K562 (cell line): Measurements from ENCODE around the gene BIVM. TPM values are rescaled to one million over a fixed set of nuclear protein-coding genes. Genes with fewer than 3 reads are reported as not detected.

ENCODE experiments used
- ATAC-seq: fragments of 200-7000 bp; cut with Tn5 transposase; 3 replicates; pipeline ENCODE4 v1.9.1; 2020; ENCODE audit warnings: moderate library complexity
- BruUV-seq: library from RNA; stranded (reverse); fragments of 400-500 nt; replicated peaks from 2 replicates; lab custom pipeline; 2021; lab: Mats Ljungman, UMichigan
- CTCF ChIA-PET: fragments of 300-600 bp; formaldehyde crosslinking; extraction: SDS; loops from one replicate; lab custom pipeline; 2021; ENCODE audit warnings: low intra/inter-chr PET ratio; lab: Yijun Ruan, JAX
- POLR2A ChIA-PET: fragments of 300-600, 350-650 bp; sonication (Branson Sonifier 250); formaldehyde crosslinking; extraction: SDS; loops from one replicate; lab custom pipeline; 2021; ENCODE audit warnings: antibody characterized with exemption, inconsistent platforms; lab: Yijun Ruan, JAX
- DNase-seq, 4 experiments: peaks; one replicate each; pipeline versions ENCODE4 v3.0.0 to v3.0.0-alpha.2; 2011 to 2018; ENCODE audit warnings: low spot score in 3 of 4, mixed read lengths in 3 of 4; ENCODE audit errors: extremely low read depth in 1 of 4
- FAIRE-seq: peaks from 2 replicates; lab custom pipeline; 2011; peaks lifted over from hg19 to GRCh38; lab: Jason Lieb, UNC
- H2AFZ ChIP-seq: 2 replicates; pipeline ENCODE4 v1.6.0; 2011; ENCODE audit warnings: low read depth, low read length, control low read depth, inconsistent platforms
- H3K27ac ChIP-seq: fragments of 200-600 bp; 3 replicates; pipeline ENCODE4 v1.8.0; 2011; ENCODE audit warnings: low read depth, mild to moderate bottlenecking, control low read depth, inconsistent platforms, low read length, moderate library complexity, mixed read lengths; ENCODE audit errors: extremely low read depth
- H3K27me3 ChIP-seq, 2 experiments: fragments of 300-600 bp in 1 of 2; 2 replicates in 1 of 2; 3 replicates in 1 of 2; pipeline versions ENCODE4 v1.6.0 to v1.8.0; 2011; ENCODE audit warnings: inconsistent platforms in 2 of 2, low read length in 2 of 2, mild to moderate bottlenecking in 1 of 2, mixed read lengths in 1 of 2, moderate library complexity in 1 of 2; ENCODE audit not compliant: control insufficient read depth in 2 of 2, insufficient read depth in 2 of 2
- H3K36me3 ChIP-seq: fragments of 300-600 bp; 3 replicates; pipeline ENCODE4 v1.8.0; 2011; ENCODE audit warnings: mild to moderate bottlenecking, low read length, inconsistent platforms; ENCODE audit not compliant: control insufficient read depth, insufficient read depth
- H3K4me1 ChIP-seq, 2 experiments: fragments of 200-600 bp in 1 of 2; replicated peaks in 1 of 2; 2 replicates in 1 of 2; 3 replicates in 1 of 2; pipeline versions ENCODE4 v1.5.1 to v1.8.0; 2011; ENCODE audit warnings: inconsistent platforms in 2 of 2, low read length in 2 of 2, mild to moderate bottlenecking in 1 of 2, mixed read lengths in 1 of 2, moderate library complexity in 1 of 2; ENCODE audit not compliant: control insufficient read depth in 2 of 2, insufficient read depth in 2 of 2
- H3K4me2 ChIP-seq: 2 replicates; pipeline ENCODE4 v1.6.1; 2011; ENCODE audit warnings: low read length, control low read depth, inconsistent platforms, mixed read lengths; ENCODE audit not compliant: insufficient read depth
- H3K4me3 ChIP-seq: fragments of 200-600 bp; sonication (generic), shearing (Covaris generic); 2 replicates; pipeline ENCODE4 v1.5.1; 2016; ENCODE audit warnings: control low read depth, inconsistent platforms
- H3K79me2 ChIP-seq: fragments of 200-600 bp; 3 replicates; pipeline ENCODE4 v1.8.0; 2011; ENCODE audit warnings: low read length, inconsistent platforms; ENCODE audit not compliant: control insufficient read depth, insufficient read depth
- H3K9ac ChIP-seq, 2 experiments: 2 replicates each; pipeline versions ENCODE4 v1.6.0 to v1.6.1; 2011; ENCODE audit warnings: low read depth in 2 of 2, low read length in 2 of 2, control low read depth in 1 of 2, inconsistent platforms in 1 of 2, mild to moderate bottlenecking in 1 of 2, mixed read lengths in 1 of 2; ENCODE audit not compliant: insufficient read depth in 1 of 2
- H3K9me1 ChIP-seq: one replicate; pipeline ENCODE4 v1.6.0; 2011; ENCODE audit warnings: inconsistent platforms, mild to moderate bottlenecking, low read length, moderate library complexity; ENCODE audit not compliant: control insufficient read depth, insufficient read depth
- H3K9me3 ChIP-seq: replicated peaks from 2 replicates; pipeline ENCODE4 v1.5.1; 2011; ENCODE audit warnings: low read depth, low read length, inconsistent platforms; ENCODE audit not compliant: control insufficient read depth, insufficient read depth
- H4K20me1 ChIP-seq: replicated peaks from 2 replicates; pipeline ENCODE4 v1.6.1; 2011; ENCODE audit warnings: low read length, inconsistent platforms, mixed read lengths; ENCODE audit not compliant: control insufficient read depth, insufficient read depth
- BHLHE40 ChIP-seq: IDR thresholded peaks from 2 replicates; pipeline ENCODE4 v1.6.1; 2011; ENCODE audit warnings: low read length, improper control_type of control experiment
- CEBPB ChIP-seq: fragments of 450-650 bp; IDR thresholded peaks from 2 replicates; pipeline ENCODE4 v1.6.1; 2016; ENCODE audit warnings: missing genetic modification characterization, missing compliant biosample characterization
- CEBPG ChIP-seq, 3 experiments: fragments of 200-800 bp in 1 of 3; sonication (Bioruptor generic) in 1 of 3; sonication (generic) in 1 of 3; formaldehyde crosslinking in 1 of 3; IDR thresholded peaks in 2 of 3; conservative IDR thresholded peaks in 1 of 3; 2 replicates each; pipeline versions ENCODE4 v1.6.1 to v1.8.0; 2016 to 2022; ENCODE audit warnings: missing compliant biosample characterization in 2 of 3, missing genetic modification characterization in 2 of 3, mild to moderate bottlenecking in 1 of 3, missing genetic modification reagents in 1 of 3
- DNMT1 ChIP-seq: fragments of 450-650 bp; IDR thresholded peaks from 2 replicates; pipeline ENCODE4 v1.6.1; 2016; ENCODE audit warnings: antibody characterized with exemption, mild to moderate bottlenecking
- HDAC1 ChIP-seq, 2 experiments: fragments of 450-650 bp; IDR thresholded peaks; 2 replicates each; pipeline ENCODE4 v1.6.1; 2016 to 2017; ENCODE audit warnings: inconsistent platforms in 1 of 2, mild to moderate bottlenecking in 1 of 2, moderate library complexity in 1 of 2
- KLF13 ChIP-seq: fragments of 450-650 bp; IDR thresholded peaks from 2 replicates; pipeline ENCODE4 v1.6.1; 2016; ENCODE audit warnings: missing genetic modification characterization, low read depth, mild to moderate bottlenecking, missing compliant biosample characterization, moderate library complexity, borderline replicate concordance
- NFYB ChIP-seq: IDR thresholded peaks from 2 replicates; pipeline ENCODE4 v1.6.1; 2011; ENCODE audit warnings: mild to moderate bottlenecking, moderate library complexity; ENCODE audit not compliant: insufficient read length; ENCODE audit errors: extremely low read depth
- PML ChIP-seq: IDR thresholded peaks from 2 replicates; pipeline ENCODE4 v1.6.1; 2012; ENCODE audit warnings: low read length, inconsistent platforms
- RBM14 ChIP-seq: fragments of 200-400 bp; formaldehyde crosslinking; IDR thresholded peaks from 2 replicates; pipeline ENCODE4 v1.6.1; 2018; ENCODE audit warnings: low read depth, mild to moderate bottlenecking, low read length, moderate library complexity, borderline replicate concordance; ENCODE audit not compliant: insufficient read depth
- RBM22 ChIP-seq: fragments of 200-400 bp; formaldehyde crosslinking; IDR thresholded peaks from 2 replicates; pipeline ENCODE4 v1.6.1; 2018; ENCODE audit warnings: low read length, low read depth; ENCODE audit not compliant: poor library complexity, severe bottlenecking
- TRIM25 ChIP-seq: fragments of 450-650 bp; IDR thresholded peaks from 2 replicates; pipeline ENCODE4 v1.7.0; 2016; ENCODE audit warnings: borderline replicate concordance
- ZNF124 ChIP-seq: sonication (generic); formaldehyde crosslinking; IDR thresholded peaks from 2 replicates; pipeline ENCODE4 v1.8.1; 2022; ENCODE audit warnings: missing genetic modification reagents
- ZNF134 ChIP-seq: fragments of 250-450 bp; sonication (Bioruptor Pico); conservative IDR thresholded peaks from 2 replicates; pipeline ENCODE4 v1.4.0; 2020
- ZNF197 ChIP-seq: fragments of 200-800 bp; sonication (Bioruptor generic); IDR thresholded peaks from 2 replicates; pipeline ENCODE4 v1.6.1; 2016; ENCODE audit warnings: low read depth, missing genetic modification characterization, missing compliant biosample characterization
- ZNF280B ChIP-seq: fragments of 250-450 bp; sonication (Bioruptor Pico); IDR thresholded peaks from 2 replicates; pipeline ENCODE4 v1.5.1; 2021; ENCODE audit warnings: mild to moderate bottlenecking
- ZNF431 ChIP-seq: sonication (generic); formaldehyde crosslinking; IDR thresholded peaks from 2 replicates; pipeline ENCODE4 v1.8.0; 2022; ENCODE audit warnings: mild to moderate bottlenecking, missing genetic modification reagents
- WGBS: fragments of 100-300 bp; shearing (Covaris generic); methylation state at CpG from one replicate; pipeline ENCODE4 v1.1.6; 2016; ENCODE audit warnings: low coverage, mixed read lengths; ENCODE audit not compliant: insufficient coverage; ENCODE audit errors: missing lambda C conversion rate; 5-methylcytosine and 5-hydroxymethylcytosine counted together
- in situ Hi-C: fragments of 300-500 bp; cut with MboI; formaldehyde crosslinking; loops from 4 replicates; pipeline ENCODE4 v1.15.0; 2018; ENCODE audit warnings: inconsistent platforms, mixed read lengths
- intact Hi-C: fragments of 100-400 bp; cut with micrococcal nuclease; formaldehyde crosslinking; loops from 2 replicates; pipeline ENCODE4 v1.14.2; 2022
- polyA plus RNA-seq, 8 experiments: library from polyadenylated mRNA; depleted of rRNA in 4 of 8; stranded (reverse) in 5 of 8; unstranded in 3 of 8; fragments of >200 nt; fragmentation: Nextera tagmentation in 2 of 8; fragmentation: Illumina TruSeq in 1 of 8; extraction: Ambion mirVana in 2 of 8; extraction: Trizol in 1 of 8; gene quantifications; 2 replicates each; pipeline versions ENCODE4 v1.2.1 to v1.2.3, GENCODE V29; 2011 to 2014; ENCODE audit warnings: inconsistent platforms in 1 of 8, missing spikeins in 1 of 8
- total RNA-seq, 7 experiments: library from RNA; depleted of rRNA in 6 of 7; stranded (reverse); fragments of >200 nt in 6 of 7; fragmentation: Illumina TruSeq in 2 of 7; extraction: Trizol in 2 of 7; gene quantifications; 2 replicates each; pipeline versions ENCODE4 v1.2.1 to v1.2.3, GENCODE V29; 2011 to 2021; ENCODE audit warnings: low replicate concordance in 1 of 7

BIVM gene
- total and polyA plus RNA-seq, 9 of the 15 experiments (the other 6 are each of a cell fraction or from before 2014, with no cell fraction given) = 3.6 to 23.1 (median 16.8) TPM

GRCh38 chr13:102845630-102846260 is 46.8 kb downstream of the BIVM start, which contains the start of gene ERCC5 (continued):
- no peak for TF ChIP-seq RBM14
- no peak for TF ChIP-seq DNMT1
- TF ChIP-seq ZNF134 (CRISPR knock-in tag) = no peak

GRCh38 chr13:102846261-102847015 is 47.5 kb downstream of the BIVM start:
- WGBS = under 1% methylated on average over 25 of the region's 31 CpGs
- Histone ChIP-seq H3K79me2 (peaks cover 37% of the 10 kb centered on the region), H3K4me3 (peak overlapping the region; percentile 99), H3K27me3 (no peaks in the 10 kb centered on the region), H3K27ac (peak overlapping the region; percentile 93), H3K9me1 (no peaks in the 10 kb centered on the region), H3K4me1 (peaks cover 4 to 6% of the 10 kb centered on the region in 2 experiments; a peak in 3 of 5 replicates), H3K9ac (peak overlapping the region; percentile 88 to 97), H3K9me3 (no peaks in the 10 kb centered on the region), H4K20me1 (no peaks in the 10 kb centered on the region), H3K4me2 (peak overlapping the region; percentile 90), H2AFZ (peak overlapping the region; percentile 94), H3K36me3 (no peaks in the 10 kb centered on the region)
- in situ Hi-C loops = loop anchor here (5.0 kb wide), 1 partner anchor 249 kb away; the partner anchor contains the start of gene TPP2
- intact Hi-C loops = loop anchor here (1.0 to 2.0 kb wide), 4 partner anchors 46 to 266 kb away; partner anchors contain the start of gene TEX30
- ChIA-PET CTCF (no interaction called here), POLR2A (interaction anchor here (0.6 to 1.1 kb wide), 3 partner anchors 122 to 254 kb away, joined by 3 read pairs; no protein-coding TSS in a partner anchor)
- ATAC-seq = peak; percentile 66
- BruUV-seq = TSS peak; percentile 52
- DNase-seq = peak in 1 of 4 experiments; percentile 37
- FAIRE-seq = peak; percentile 32
- TF ChIP-seq CEBPB (tag) (peak; percentile 52), ZNF431 (CRISPR knock-in tag) (no peak), CEBPG (CRISPR knock-in tag; IDR thresholded peaks at IDR 0.05) (no peak), CEBPG (tag; conservative IDR thresholded peaks at IDR 0.05 in 1 of 2, IDR thresholded peaks at IDR 0.05 in 1 of 2) (peak in 1 of 2 experiments; percentile 64; a peak in 2 of 4 replicates), ZNF280B (no peak), RBM22 (peak; percentile 15), KLF13 (no peak), HDAC1 (IDR thresholded peaks at IDR 0.05) (no peak), ZNF124 (CRISPR knock-in tag) (no peak), NFYB (no peak), BHLHE40 (no peak), TRIM25 (no peak), PML (no peak), ZNF197 (CRISPR knock-in tag) (no peak)
